DMS153 treated with DMSO at 0.1 percent for 48 hours (cell line): ENCODE measurements around the gene FMR1NB.
A peak's percentile ranks its signal among the peaks of the same experiment; 100 is the strongest.

ENCODE experiments used
- DNase-seq: peaks from one replicate; lab custom pipeline; 2025; ENCODE audit not compliant: unreplicated experiment; lab: John Stamatoyannopoulos, UW

Gene FMR1NB, protein sequence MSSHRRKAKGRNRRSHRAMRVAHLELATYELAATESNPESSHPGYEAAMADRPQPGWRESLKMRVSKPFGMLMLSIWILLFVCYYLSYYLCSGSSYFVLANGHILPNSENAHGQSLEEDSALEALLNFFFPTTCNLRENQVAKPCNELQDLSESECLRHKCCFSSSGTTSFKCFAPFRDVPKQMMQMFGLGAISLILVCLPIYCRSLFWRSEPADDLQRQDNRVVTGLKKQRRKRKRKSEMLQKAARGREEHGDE

DNA sequence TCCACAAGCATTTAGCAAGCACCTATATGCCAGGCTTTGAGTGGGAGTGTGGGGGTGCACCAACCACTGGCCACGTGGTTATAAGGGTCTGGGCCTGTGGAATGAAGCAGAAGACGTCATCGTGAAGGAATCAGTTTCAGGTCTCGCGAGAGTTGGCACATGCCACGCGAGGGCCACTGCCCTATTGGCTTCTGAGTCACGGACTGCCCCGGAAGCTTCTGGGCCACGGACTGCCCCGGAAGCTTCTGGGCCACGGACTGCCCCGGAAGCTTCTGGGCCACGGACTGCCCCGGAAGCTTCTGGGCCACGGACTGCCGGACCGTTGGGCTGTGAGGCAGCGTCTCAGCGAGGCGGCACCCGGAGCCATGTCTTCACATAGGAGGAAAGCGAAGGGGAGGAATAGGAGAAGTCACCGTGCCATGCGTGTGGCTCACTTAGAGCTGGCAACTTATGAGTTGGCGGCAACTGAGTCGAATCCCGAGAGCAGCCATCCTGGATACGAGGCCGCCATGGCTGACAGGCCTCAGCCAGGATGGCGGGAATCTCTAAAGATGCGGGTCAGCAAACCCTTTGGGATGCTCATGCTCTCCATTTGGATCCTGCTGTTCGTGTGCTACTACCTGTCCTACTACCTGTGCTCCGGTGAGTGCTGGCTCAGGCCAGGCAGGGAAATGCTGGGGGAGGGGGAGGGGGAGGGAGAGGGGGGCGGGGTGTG, at the start of gene FMR1NB:
Gene FMR1NB, plus strand, starts transcription at position 300 of the 715 bp plus-strand sequence. Its CDS starts 66 bp downstream, at position 366.
- no peak for DNase-seq

DNA sequence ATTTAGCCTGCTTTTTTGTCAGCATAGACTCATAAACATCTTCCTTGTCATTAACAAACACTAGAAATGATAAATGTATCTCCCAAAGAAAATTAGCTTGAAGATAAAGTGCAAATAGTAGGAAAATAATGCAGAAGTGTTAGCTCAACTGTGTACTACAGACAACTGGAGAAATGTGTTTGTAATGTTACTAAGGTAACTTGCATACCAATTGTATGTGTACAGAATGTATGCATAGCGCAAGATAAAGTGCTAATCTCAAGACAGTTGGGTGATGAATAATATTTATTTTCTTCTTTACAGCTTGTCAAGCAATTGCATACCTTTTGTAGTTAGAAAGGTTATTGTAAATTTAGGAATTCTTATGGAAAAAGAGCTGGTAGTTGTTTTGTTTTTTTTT, 47.3 kb upstream of the FMR1NB start:
- no peak for DNase-seq

DNA sequence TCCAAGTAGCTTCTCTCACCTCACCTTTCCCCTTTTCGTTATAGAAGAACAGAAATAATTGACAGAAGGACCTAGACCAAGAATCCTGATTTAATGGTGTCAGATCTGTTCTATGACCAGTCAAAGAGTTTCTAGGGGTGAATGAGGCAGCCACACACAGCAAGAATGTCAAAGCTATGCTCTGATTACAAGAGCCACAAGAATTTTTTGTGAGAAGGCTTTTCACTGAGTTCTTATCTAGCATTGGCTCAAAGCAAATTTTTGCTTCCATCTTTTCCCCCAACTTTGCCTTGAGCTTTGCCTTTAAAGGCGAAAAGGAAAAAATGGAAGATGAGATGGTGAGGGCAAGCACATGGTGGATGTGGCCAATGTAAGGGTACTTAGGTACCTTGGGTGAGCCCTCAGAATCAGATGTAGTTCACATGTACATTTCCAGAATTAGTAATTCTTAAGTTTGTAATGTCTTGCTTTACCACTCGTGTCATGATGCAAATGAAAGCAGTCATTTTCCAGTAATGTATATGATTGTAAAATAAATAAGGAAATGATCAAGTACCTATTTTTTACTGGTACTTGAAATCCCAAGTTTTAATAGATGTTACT, 45.9 kb upstream of the FMR1NB start:
- DNase-seq = no peak

DNA sequence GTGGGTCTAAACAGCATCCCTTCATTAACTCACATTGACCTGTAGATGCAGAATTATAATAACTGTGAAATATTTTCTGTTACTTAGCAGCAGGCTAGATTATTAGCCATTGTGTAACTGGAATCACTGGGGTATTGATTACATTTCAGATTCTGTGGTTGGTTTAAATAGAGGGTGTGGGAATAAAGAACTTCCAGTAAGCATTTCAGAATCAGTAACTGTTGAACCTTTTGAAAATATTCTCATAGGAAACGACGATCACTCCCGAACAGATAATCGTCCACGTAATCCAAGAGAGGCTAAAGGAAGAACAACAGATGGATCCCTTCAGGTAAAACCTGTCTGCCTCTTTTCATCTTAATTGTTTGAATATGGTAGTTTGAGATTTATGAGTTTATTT, 35.9 kb upstream of the FMR1NB start:
- no peak for DNase-seq

DNA sequence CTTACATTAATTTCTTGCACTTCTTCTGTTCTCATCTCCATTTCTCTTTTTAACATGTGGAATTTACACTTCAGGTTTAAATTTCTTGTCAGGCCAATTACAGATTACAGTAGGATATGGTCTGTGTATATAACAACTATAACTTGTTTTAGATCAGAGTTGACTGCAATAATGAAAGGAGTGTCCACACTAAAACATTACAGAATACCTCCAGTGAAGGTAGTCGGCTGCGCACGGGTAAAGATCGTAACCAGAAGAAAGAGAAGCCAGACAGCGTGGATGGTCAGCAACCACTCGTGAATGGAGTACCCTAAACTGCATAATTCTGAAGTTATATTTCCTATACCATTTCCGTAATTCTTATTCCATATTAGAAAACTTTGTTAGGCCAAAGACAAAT, 32.6 kb upstream of the FMR1NB start:
- no peak for DNase-seq

DNA sequence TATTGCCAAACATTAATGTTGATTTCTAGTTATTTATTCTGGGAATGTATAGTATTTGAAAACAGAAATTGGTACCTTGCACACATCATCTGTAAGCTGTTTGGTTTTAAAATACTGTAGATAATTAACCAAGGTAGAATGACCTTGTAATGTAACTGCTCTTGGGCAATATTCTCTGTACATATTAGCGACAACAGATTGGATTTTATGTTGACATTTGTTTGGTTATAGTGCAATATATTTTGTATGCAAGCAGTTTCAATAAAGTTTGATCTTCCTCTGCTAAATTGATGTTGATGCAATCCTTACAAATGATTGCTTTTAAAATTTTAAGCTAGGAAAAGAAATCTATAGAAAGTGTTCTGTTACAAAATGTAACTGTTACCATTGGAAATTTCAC, 30.8 kb upstream of the FMR1NB start:
- DNase-seq = no peak

DNA sequence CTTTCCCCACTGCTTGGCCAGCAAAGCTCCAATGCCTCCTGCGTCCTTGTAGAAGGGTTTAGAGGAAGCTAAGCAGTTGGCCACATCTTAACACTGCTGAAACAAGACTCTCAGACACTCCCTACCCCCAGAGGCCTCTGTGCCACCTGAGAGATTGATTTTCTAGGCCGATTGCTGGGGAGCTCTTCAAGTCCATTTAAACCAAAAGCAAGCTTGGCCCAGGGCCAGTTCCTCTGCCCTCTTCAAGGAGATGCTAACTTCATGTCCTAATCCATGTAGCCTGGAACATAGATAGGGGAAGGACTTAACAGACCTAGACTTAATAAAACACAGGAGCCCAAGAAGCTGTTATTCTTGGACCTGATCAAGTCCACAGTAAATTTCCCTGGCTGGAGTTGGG, 27.2 kb upstream of the FMR1NB start:
- no peak for DNase-seq

DNA sequence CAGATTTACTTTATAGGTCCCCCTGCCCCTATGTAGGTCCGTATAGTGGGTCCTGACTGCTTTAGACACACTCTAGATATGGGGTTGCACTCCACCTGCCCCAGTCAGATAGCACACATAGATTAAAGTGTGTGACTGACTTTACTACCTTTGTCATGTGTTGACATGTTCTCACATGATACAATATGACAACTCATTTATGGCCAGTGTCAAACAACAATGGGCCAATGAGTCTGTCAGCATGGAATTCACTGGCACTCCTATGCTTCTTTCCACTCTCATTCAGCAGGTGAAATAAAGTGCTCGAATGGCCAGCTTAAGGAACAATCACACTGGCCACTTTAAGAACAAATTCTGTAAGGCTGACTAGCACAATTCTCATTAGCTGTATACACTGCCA, 23.8 kb upstream of the FMR1NB start:
- DNase-seq = no peak

DNA sequence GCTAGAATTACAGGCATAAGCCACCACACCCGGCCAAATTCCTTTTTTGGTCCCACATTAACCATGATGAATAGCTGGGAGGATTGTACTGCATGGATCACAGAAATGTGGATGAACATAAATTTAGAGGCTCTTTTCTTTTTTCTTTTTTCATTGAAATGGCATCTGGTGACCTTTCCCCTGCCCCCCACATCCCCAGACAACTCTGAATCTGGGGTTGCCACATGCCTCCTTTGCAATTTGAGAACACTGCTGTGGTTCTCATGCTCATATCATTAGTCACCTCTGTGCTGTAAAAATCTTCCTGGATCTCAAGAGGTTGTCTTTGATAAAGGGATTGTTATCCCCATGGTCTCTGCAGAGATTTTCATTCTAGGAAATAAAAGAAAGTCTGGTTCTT, 22.8 kb upstream of the FMR1NB start:
- DNase-seq = no peak

DNA sequence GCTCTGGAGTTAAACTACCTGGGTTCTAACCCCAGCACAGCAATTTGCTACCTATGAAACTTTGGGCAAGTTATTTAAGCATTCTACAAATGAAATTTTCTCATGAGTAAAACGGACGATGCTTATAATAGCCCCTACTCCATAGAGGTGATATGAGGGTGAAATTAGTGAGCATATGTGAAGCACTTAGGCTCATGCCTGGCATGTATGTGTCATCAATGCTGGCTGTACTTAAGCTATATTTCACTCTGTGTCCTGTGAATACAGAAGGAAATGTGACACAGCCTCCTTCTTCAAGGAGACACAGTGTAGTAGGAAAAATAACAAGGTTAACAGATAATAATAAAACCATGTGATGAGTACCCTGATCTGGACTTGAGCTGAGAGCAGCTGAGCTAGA, 20.4 kb upstream of the FMR1NB start:
- DNase-seq = no peak

DNA sequence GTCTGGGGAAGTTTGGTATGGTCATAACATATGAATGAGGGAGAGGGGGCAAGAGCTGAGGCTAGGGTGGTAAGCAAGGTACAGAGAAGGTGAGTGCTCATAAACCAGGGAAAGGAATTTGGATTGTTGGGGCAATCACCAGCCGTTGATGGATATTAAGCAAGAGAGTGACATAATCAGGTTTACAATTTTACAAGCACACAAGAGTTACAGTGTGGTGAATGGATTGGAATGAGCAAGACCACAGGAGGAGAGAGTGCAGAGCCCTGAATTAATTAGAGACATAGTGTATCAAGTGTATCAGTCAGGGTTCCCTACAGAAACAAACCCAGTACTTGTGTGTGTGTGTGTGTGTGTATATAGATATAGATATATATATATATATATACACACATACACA, 18.7 kb upstream of the FMR1NB start:
- no peak for DNase-seq

DNA sequence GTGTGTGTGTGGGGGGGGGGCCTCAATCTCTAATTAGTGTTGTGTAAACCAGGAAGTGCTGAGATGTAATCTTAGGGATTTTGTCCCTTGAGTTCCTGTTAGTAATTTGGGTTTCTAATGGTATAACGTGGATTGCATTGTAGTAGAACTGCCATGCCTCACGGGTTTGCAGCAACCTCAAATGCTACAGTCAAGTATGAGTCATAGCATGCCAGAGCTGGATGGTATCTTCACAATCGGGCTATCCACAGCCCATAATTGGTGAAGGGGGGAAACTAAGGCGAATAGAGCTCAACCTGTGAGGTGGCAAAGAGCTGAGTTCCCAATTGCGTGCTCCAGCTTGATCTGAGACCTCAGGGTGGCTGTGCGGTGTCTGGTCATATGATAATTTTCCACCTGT, 2.2 kb upstream of the FMR1NB start:
- no peak for DNase-seq

DNA sequence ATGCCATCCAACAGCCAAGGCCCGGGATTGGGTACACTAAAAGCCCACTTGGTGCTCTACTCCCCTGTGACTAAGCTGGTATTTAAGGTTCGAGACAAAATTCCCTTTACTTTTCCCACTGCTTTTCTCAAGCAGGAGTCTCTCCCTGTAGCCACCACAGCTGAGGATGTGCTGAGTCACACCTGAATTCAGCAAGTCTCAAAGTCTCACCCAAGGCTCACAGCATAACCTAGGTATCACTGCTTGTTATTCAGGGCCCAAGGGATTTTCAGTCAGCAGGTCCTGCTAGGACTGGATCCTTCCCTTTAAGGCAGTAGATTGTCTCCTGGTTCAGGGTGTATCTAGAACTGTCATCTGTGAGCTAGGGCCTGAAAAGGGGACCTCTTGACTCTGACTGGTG, 39.2 kb downstream of the FMR1NB start:
- DNase-seq = no peak

DNA sequence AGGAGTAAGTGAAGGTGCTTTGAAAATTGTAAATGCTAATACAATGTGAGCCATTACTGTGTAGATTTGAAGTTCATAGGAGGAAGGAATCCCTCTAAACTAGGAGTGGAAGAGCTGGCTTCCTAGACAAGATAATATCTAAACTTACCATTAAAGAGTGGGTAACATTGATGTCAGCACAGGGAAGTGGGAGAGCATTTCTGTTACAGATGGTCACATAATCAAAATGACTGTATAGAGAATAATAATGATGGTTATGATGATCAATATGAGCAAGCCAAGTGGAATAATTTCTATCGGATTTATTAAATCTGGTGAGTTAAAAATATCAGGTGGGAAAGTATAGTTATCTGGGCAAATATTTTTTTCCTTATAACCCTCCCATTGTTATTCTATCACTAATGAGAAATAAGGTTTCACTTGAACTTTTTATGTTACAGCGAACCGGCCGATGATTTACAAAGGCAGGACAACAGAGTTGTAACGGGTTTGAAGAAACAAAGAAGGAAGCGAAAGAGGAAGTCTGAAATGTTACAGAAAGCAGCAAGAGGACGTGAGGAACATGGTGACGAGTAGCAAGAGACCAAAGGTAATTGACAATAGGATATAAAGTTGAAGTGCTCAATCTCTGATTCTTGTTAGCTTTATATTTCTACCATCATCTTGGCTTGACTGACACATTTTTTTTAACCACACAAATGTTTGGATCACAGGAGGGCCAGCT, 43.5 kb downstream of the FMR1NB start:
- no peak for DNase-seq

DNA sequence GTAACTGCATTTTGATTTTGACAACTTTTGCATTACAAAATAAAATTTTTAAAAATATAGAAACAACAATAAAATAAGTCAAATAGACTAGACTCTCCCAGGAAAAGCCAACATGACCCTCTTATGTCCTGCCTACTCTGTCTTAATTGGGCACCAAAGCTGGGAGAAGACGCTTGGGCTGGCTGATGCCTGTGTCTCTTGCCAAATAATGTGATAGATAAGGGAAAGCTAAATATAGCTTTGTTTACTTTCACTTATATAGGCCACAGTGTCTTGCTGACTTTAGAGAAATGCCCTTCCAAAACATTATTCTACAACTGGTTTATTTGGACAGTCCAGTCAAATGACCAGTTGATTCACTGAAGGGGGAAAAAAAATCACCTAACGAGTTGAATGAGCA, 54.2 kb downstream of the FMR1NB start:
- no peak for DNase-seq

DNA sequence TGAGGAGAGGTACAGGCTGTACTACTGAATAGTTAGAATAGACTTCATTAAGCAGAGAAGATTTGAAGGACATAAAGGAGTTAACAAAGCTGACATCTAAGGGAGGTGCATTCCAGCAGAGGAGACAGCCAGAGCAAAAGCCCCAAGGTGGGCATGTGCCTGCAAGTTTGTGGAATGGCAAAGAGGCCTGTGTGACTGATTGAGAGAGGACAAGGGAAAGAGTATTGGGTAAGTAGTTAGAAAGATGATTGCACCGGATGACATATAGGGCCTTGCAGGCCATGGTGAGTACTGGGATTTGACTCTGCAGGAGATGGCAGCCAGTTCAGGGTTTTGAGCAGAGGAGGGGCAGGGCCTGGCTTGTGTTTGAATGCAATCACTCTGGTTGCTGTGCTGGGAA, 55.9 kb downstream of the FMR1NB start:
- no peak for DNase-seq

DNA sequence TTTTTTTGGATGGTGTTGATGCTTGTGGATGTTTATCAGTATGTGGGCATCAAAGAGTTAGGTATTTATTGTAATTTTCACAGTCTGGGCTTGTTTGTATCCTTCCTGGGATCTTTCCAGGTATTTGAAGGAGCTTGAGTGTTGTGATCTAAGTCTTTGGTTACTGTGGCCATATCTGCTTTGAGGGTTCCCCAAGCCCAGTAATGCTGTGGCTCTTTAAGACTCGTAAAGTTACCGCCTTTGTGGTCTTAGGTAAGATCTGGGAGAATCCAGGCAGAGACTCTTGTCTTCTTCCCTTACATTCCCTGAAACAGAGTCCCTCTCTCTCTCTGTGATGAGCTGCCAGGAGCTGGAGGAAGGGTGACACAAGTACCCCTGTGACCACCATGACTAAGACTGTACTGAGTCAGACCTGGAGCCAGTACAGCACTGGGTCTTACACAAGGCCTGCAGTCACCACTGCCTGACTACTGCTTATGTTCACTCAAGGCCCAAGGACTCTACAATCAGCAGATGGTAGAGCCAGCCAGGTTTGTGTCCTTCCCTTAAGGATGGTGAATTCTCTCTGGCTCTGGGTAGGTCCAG, 62.2 kb downstream of the FMR1NB start:
- no peak for DNase-seq

DNA sequence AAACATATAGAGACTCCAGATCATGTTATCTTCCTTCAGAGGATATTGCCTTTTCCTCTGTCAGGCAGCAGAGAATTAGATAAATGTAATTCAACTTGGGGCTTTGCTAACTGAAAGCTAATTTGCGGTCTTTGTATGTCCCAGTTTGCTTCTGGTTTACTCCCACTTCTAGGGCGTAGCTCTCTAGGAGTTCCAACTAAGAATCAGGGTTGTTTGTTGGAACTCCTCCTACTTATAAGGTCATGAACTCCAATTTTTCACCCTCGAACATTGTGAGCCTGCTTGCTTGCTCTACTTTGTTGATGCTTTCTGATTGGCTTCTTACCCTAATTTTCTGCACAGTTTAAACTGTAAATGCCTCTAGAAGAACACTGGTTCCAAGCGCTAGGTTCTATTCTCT, 66.1 kb downstream of the FMR1NB start:
- DNase-seq = no peak

DNA sequence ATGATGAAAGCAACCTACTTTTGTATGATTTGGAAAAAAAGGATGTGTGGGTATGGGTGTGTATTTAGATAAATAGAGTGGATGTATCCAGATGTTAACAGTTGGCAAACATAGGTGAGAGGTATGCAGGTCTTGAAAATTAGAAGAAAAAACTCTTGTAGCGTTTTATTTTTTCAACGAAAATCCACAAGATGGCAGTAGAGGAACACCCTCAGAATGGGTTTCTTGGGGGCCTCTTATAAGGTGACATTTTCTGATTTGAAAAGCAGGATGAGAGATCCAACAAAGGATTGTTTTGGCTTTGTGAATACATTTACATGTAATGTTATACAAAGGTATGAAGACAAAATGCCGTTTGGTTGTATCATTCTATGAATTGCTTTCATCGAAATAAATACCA, 68.3 kb downstream of the FMR1NB start:
- DNase-seq = peak; percentile 7

DNA sequence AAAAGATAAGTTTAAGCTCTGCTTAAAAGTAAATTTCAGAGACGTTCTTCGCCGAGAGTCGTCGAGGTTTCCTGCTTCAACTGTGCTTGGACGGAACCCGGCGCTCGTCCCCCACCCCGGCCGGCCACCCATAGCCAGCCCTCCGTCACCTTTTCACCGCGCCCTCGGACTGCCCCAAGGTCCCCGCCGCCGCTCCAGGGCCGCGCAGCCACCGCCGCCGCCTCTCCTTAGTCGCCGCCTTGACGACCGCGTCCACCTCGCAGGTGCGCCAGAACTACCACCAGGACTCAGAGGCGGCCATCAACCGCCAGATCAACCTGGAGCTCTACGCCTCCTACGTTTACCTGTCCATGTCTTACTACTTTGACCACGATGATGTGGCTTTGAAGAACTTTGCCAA, 70.8 kb downstream of the FMR1NB start:
- DNase-seq = no peak

DNA sequence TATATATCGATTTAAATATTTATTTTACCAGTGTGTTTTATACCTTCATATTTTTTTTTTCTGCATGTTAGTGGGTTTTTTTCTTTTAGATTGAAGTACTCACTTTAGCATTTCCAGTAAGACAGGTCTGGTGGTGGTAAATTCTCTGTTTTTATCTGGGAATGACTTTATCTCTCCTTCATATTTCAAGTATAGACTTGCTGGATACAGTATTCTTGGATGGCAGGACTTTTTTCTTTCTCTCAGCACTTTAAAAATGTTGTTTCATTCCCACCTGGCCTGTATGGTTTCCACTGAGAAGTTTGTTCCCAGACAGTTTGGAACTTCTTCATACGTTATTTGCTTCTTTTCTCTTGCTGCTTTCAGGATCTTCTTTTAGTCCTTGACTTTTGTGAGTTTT, 86.1 kb downstream of the FMR1NB start:
- no peak for DNase-seq
